Measurements from ENCODE around the gene DIP2B. TPM values are rescaled to one million over a fixed set of nuclear protein-coding genes. Genes with fewer than 3 reads are reported as not detected.

The DIP2B gene
- total RNA-seq, 1 donor from 2014 or later, result 8.5 TPM

DNA sequence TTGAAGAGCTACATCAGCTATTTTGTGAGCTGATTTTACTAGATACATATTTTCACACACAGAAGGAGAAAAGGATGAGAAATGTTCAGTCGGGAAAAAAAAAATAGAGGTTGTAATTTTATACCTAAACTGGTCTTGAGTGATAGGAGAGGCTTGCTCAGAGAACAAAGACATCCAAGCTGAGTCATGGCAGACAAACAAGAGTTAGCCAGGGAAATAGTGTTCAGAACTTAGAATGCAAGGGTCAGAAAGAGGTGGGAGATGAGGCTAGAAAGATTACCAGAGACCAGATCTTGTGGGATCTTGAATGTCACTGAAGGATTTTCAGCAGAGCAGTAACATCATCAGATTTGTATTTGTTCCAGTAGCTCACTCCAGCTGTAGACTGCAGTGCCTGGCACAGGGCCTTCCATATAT is 137.3 kb downstream of the DIP2B start:
- intact Hi-C loops (cut with DNase I), result no loop called here
- H3K27ac ChIP-seq, result no peak overlapping the region
- DNase-seq (ENCODE audit: low spot score in 2 of 2), result no peak
- no peaks in the 10 kb centered on the region for H3K27me3 ChIP-seq
- peaks cover 0 to 3% of the 10 kb centered on the region in 2 donors for H3K4me1 ChIP-seq
- no peak overlapping the region for H3K4me3 ChIP-seq
- H3K36me3 ChIP-seq, result peaks cover 3 to 6% of the 10 kb centered on the region in 2 donors
- TF ChIP-seq, protein P1, sequence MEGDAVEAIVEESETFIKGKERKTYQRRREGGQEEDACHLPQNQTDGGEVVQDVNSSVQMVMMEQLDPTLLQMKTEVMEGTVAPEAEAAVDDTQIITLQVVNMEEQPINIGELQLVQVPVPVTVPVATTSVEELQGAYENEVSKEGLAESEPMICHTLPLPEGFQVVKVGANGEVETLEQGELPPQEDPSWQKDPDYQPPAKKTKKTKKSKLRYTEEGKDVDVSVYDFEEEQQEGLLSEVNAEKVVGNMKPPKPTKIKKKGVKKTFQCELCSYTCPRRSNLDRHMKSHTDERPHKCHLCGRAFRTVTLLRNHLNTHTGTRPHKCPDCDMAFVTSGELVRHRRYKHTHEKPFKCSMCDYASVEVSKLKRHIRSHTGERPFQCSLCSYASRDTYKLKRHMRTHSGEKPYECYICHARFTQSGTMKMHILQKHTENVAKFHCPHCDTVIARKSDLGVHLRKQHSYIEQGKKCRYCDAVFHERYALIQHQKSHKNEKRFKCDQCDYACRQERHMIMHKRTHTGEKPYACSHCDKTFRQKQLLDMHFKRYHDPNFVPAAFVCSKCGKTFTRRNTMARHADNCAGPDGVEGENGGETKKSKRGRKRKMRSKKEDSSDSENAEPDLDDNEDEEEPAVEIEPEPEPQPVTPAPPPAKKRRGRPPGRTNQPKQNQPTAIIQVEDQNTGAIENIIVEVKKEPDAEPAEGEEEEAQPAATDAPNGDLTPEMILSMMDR (IDR thresholded peaks at IDR 0.05), result no peak
- H3K9me3 ChIP-seq, result no peaks in the 10 kb centered on the region

DNA sequence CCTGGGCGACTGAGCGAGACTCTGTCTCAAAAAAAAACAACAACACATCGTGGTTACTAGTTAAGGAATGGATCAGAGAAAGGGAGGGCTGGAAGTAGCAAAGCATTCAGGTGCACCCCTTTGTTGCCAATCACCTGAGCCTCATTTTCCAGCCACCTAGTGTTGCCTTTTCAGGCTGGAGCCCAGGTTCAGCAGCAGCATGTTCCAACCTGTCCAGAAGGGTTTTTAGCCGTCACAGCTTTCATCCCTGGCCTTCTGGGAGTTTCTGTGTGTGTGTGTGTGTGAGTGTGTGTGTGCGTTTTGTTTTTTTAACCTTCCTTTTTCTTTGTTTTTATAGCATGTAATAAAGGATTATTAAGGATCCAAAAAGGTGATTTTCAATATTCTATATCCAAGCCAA is 138.0 kb downstream of the DIP2B start:
- H3K27ac ChIP-seq, result no peak overlapping the region
- H3K4me1 ChIP-seq, result peaks cover 0 to 3% of the 10 kb centered on the region in 2 donors
- intact Hi-C loops (cut with DNase I), result no loop called here
- H3K27me3 ChIP-seq, result no peaks in the 10 kb centered on the region
- no peaks in the 10 kb centered on the region for H3K9me3 ChIP-seq
- no peak overlapping the region for H3K4me3 ChIP-seq
- DNase-seq (ENCODE audit: low spot score in 2 of 2), result no peak
- TF ChIP-seq, protein P1 (IDR thresholded peaks at IDR 0.05), result no peak
- H3K36me3 ChIP-seq, result peaks cover 3 to 6% of the 10 kb centered on the region in 2 donors

DNA sequence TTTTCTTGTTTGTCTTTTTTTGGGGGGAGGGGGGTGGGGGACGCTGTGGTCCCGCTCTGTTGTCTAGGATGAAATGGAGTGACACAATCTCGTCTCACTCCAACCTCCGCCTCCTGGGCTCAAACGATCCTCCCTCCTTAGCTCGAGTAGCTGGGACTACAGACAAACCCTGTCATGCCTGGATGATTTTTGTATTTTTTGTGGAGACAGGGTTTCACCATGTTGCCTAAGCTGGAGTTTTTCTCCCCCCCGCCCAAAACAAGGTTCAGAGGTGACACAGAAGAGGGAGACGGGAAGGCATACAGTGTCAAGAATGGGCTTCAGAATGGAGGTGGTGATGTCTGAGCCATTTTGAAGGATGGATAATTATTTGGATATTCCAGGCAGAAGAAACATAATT is 142.2 kb downstream of the DIP2B start:
- no peak for DNase-seq (ENCODE audit: low spot score in 2 of 2)
- Histone ChIP-seq H3K4me1 (no peaks in the 10 kb centered on the region), H3K4me3 (no peak overlapping the region), H3K27me3 (no peaks in the 10 kb centered on the region), H3K36me3 (no peaks in the 10 kb centered on the region), H3K27ac (no peak overlapping the region), H3K9me3 (no peaks in the 10 kb centered on the region)
- TF ChIP-seq, protein P1 (IDR thresholded peaks at IDR 0.05), result no peak
- intact Hi-C loops (cut with DNase I), result no loop called here

DNA sequence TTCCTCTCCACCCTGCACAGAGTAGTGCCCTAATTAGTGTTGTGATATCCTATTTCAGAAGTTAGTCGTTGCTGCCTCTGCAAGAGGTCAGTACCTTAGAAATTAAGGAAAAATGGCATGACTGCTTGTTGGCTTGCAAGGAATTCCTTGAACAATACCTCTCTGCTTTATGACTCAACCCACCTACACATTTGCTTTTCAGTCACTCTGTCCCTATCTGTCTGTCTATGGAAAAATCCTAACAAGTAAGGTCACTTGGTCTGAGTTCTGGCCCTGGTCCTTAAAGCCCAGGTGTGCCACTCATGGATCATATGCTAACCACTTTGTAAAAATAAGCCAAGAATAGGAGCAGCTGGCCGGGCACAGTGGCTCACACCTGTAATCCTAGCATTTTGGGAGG is 142.7 kb downstream of the DIP2B start:
- no peaks in the 10 kb centered on the region for H3K27me3 ChIP-seq
- no peaks in the 10 kb centered on the region for H3K36me3 ChIP-seq
- intact Hi-C loops (cut with DNase I), result no loop called here
- no peak overlapping the region for H3K27ac ChIP-seq
- TF ChIP-seq, protein P1 (IDR thresholded peaks at IDR 0.05), result no peak
- DNase-seq (ENCODE audit: low spot score in 2 of 2), result no peak
- no peak overlapping the region for H3K4me3 ChIP-seq
- no peaks in the 10 kb centered on the region for H3K9me3 ChIP-seq
- no peaks in the 10 kb centered on the region for H3K4me1 ChIP-seq

DNA sequence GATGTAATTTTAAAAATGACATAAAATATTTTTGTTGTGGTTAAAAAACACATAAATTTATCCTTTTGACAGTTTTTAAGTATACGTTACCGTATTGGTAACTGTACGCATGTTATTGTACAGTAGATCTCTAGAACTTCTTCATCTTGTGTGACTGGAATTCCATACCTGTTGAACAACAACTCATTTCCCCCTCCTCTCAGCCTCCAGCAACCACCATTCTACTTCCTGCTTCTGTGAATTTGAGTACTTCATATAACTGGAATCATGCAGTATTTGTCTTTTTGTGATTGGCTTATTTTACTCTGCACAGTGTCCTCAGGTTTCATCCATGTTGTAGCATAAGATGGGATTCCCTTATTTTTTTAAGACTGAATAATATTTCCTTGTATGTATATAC is 145.5 kb downstream of the DIP2B start:
- Histone ChIP-seq H3K36me3 (no peaks in the 10 kb centered on the region), H3K4me1 (no peaks in the 10 kb centered on the region), H3K27me3 (no peaks in the 10 kb centered on the region), H3K4me3 (no peak overlapping the region), H3K27ac (no peak overlapping the region), H3K9me3 (no peaks in the 10 kb centered on the region)
- intact Hi-C loops (cut with DNase I), result no loop called here
- DNase-seq (ENCODE audit: low spot score in 2 of 2), result no peak
- TF ChIP-seq, protein P1 (IDR thresholded peaks at IDR 0.05), result no peak

DNA sequence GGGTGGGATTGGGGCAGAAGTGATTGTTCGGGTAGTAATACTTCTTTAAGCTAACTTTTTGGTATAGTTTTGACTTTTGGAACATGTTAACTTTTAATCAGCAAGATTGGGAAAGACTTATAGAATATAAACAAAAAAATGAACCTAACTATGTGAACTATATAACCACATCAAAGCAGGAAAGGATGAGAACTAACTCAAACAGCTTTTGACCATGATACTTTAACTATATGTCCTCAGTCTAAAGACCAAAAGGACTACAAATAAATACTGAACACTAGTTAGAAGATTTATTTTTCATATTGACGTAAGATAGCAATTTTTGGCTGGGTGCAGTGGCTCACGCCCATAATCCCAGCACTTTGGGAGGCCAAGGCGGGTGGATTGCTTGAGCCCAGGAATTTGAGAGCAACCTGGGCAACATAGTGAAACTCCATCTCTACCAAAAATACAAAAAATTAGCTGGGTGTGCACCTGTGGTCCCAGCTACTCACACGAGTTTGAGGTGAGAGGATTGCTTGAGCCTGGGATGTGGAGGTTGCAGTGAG is 150.7 kb downstream of the DIP2B start:
- intact Hi-C loops (cut with DNase I), result no loop called here
- DNase-seq (ENCODE audit: low spot score in 2 of 2), result no peak
- no peak overlapping the region for H3K27ac ChIP-seq
- TF ChIP-seq, protein P1 (IDR thresholded peaks at IDR 0.05), result no peak
- H3K9me3 ChIP-seq, result no peaks in the 10 kb centered on the region
- no peak overlapping the region for H3K4me3 ChIP-seq
- no peaks in the 10 kb centered on the region for H3K36me3 ChIP-seq
- no peaks in the 10 kb centered on the region for H3K27me3 ChIP-seq
- H3K4me1 ChIP-seq, result no peaks in the 10 kb centered on the region

All from ascending aorta (tissue), 2 donors.